Liver (tissue), 3 donors: ENCODE data around the gene TARBP1.

Experiments used
- CTCF ChIP-seq: fragments of 150-350 bp; IDR thresholded peaks from 2 replicates; pipeline ENCODE4 v1.5.1; 2017; ENCODE audit warnings: improper control_type of control experiment, low read depth, low read length; ENCODE audit not compliant: missing input control
- RAD21 ChIP-seq, 2 donors: IDR thresholded peaks; 2 replicates each; pipeline ENCODE4 v1.6.1; 2016; ENCODE audit warnings: antibody characterized with exemption in 2 of 2, mild to moderate bottlenecking in 2 of 2
- TAF1 ChIP-seq: conservative IDR thresholded peaks from 2 replicates; pipeline ENCODE4 v1.6.1; 2016; ENCODE audit warnings: antibody characterized with exemption, mild to moderate bottlenecking
- YY1 ChIP-seq: IDR thresholded peaks from 2 replicates; pipeline ENCODE4 v1.6.1; 2016; ENCODE audit warnings: antibody characterized with exemption, mild to moderate bottlenecking
- donor health status: healthy.
- donor health status: healthy.

GRCh38 chr1:234484991-234485739, 6.2 kb upstream of the TARBP1 start:
- TF ChIP-seq CTCF (no peak), TAF1 (no peak), YY1 (no peak), RAD21 (IDR thresholded peaks at IDR 0.05) (no peak)
